GM12873 (cell line): ENCODE results near the gene CABLES2.

Experiments
- CTCF ChIP-seq: IDR thresholded peaks from 2 replicates; pipeline ENCODE4 v1.5.1; 2012; ENCODE audit warnings: low read depth, mild to moderate bottlenecking, moderate library complexity, low read length, control low read depth; ENCODE audit not compliant: insufficient read depth; ENCODE audit errors: missing control alignments

The CABLES2 gene

GRCh38 chr20:62426699-62427131 is 19.6 kb upstream of the CABLES2 start:
- TF ChIP-seq CTCF, result no peak

GRCh38 chr20:62425281-62426058 is 18.4 kb upstream of the CABLES2 start:
- no peak for TF ChIP-seq CTCF

DNA sequence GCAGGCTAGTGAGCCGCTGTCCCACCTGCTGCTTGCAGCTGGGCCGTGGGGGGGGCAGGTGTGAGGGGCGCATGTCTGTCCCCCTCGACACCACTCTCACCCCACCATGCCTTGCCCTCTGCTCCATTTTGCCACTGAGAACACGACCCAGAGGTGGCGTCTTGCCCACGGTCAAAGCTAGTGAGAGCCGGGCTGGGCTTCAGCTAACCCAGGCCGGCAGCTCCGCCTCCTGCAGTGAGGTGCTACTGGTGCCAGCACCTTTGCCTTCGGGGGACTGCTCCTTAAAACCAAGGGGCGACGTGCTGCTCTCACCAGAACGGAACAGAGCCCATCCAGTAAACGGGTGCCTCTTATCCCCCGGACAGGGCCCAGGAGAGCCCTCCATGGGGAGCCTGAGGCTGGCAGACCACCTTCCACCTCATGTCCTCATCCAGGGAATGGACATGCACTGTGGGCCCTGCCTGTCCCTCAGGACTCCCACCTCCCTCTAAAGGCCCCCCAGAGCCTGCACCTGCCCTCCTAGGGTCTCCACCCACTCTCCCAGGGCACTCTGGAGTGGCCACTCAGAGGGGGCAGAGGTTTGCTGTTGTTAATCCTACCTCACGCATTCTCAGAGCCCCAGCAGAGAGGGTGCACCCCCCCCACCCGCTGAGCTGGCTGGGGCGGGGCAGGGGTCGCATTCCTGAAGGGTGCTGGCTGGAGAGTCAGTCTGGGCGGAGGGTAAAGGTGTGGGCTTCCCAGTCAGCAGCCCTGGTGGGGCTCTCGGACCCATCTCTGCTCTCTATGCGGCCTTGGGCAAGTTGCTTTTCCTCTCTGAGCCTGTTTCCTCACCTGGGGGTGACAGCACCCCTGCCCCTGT is 17.4 kb upstream of the CABLES2 start:
- TF ChIP-seq CTCF, result no peak

DNA sequence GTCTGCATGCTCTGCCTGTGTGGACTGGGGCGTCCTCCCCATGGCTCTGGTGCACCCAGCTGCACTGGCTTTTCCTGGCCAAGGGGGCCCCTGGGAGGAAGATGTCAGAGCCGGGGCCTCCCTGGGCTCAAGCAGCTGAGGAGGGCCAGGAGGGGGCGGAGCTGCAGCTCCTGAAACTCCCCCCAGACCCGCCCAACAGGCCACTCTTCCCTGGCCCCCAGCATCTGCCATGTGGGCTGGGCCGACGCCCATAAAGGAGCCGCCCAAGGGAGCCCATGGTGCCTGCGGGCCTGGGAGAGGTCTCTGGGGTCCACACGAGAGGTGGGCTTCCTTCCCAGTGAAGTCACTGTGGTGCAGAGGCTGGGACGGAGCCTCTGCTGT is 16.2 kb upstream of the CABLES2 start:
- TF ChIP-seq CTCF, result no peak

DNA sequence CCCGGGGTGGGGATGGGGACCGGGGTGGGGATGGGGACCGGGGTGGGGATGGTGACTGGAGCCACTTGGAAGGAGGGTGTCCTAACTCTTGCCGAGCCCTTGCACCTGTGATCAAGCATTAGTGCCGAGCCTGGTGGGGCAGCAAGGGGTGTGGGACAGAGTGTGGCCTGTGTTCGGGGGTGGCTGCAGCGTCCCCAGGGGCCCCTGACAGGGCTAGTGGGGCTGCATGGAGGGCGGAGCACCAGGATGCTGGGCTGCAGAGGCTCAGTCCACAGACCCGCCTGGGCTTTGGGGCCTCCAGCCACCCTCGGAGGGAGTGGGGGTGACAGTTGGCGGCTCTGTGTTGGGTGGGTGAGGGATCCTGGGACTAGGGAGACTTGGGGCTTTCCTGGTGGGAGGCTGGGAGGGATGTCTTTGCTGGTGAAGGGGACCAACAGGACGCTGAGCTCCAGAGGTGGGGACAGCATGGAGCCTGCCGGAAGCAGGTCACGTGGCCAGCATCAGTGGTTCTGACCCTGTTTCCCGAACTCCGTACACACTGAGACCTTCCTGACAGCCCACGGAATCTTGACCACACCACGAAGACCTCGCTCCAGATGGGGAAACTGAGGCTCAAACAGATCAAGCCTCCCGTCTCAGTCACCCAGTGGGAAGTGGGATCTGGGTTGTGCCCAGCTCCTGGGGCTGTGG is 15.7 kb upstream of the CABLES2 start:
- no peak for TF ChIP-seq CTCF

- TF ChIP-seq CTCF, result no peak
Measured at GRCh38 chr20:62421716-62421990, 14.6 kb upstream of the CABLES2 start.
